ENCODE measurements around the gene EFTUD2. TPM values are rescaled to one million over a fixed set of nuclear protein-coding genes. Genes with fewer than 3 reads are reported as not detected.

The EFTUD2 gene
- total RNA-seq, 1 donor from 2014 or later: 192 TPM

- Mint-ChIP-seq H3K9me3 (no peaks in the 10 kb centered on the region), H3K27me3 (no peaks in the 10 kb centered on the region), H3K27ac (no peak overlapping the region), H3K4me3 (no peak overlapping the region), H3K4me1 (no peaks in the 10 kb centered on the region), H3K36me3 (ENCODE audit: low read depth) (no peaks in the 10 kb centered on the region)
- intact Hi-C loops (cut with micrococcal nuclease): no loop called here
- CTCF ChIA-PET: no interaction called here
- DNase-seq (no peak), ATAC-seq (ENCODE audit: low read depth) (no peak)
- no peak for TF ChIP-seq CTCF (IDR thresholded peaks at IDR 0.05)
- POLR2A ChIA-PET: no interaction called here
Measured at GRCh38 chr17:44933824-44934744, 34.8 kb upstream of the EFTUD2 start.

GRCh38 chr17:44932787-44933097 is 33.5 kb upstream of the EFTUD2 start:
- H3K36me3 Mint-ChIP-seq (ENCODE audit: low read depth): no peaks in the 10 kb centered on the region
- DNase-seq (no peak), ATAC-seq (ENCODE audit: low read depth) (no peak)
- no peak overlapping the region for H3K27ac Mint-ChIP-seq
- H3K9me3 Mint-ChIP-seq: no peaks in the 10 kb centered on the region
- TF ChIP-seq CTCF (IDR thresholded peaks at IDR 0.05): no peak
- ChIA-PET POLR2A (no interaction called here), CTCF (no interaction called here)
- H3K4me3 Mint-ChIP-seq: no peak overlapping the region
- intact Hi-C loops (cut with micrococcal nuclease): no loop called here
- no peaks in the 10 kb centered on the region for H3K4me1 Mint-ChIP-seq
- no peaks in the 10 kb centered on the region for H3K27me3 Mint-ChIP-seq

GRCh38 chr17:44932096-44932786 is 33.0 kb upstream of the EFTUD2 start:
- POLR2A ChIA-PET: no interaction called here
- Mint-ChIP-seq H3K4me3 (no peak overlapping the region), H3K36me3 (ENCODE audit: low read depth) (no peaks in the 10 kb centered on the region), H3K27me3 (no peaks in the 10 kb centered on the region), H3K4me1 (no peaks in the 10 kb centered on the region), H3K27ac (no peak overlapping the region), H3K9me3 (no peaks in the 10 kb centered on the region)
- CTCF ChIA-PET: no interaction called here
- ATAC-seq (ENCODE audit: low read depth): no peak
- intact Hi-C loops (cut with micrococcal nuclease): no loop called here
- no peak for DNase-seq
- no peak for TF ChIP-seq CTCF (IDR thresholded peaks at IDR 0.05)

GRCh38 chr17:44931376-44931775 is 32.1 kb upstream of the EFTUD2 start:
- TF ChIP-seq CTCF (IDR thresholded peaks at IDR 0.05): no peak
- ChIA-PET POLR2A (interaction anchor here (0.6 kb wide), 1 partner anchor 35 kb away, joined by 5 read pairs; no protein-coding TSS in a partner anchor), CTCF (no interaction called here)
- intact Hi-C loops (cut with micrococcal nuclease): no loop called here
- H3K9me3 Mint-ChIP-seq: no peaks in the 10 kb centered on the region
- ATAC-seq (ENCODE audit: low read depth) (no peak), DNase-seq (no peak)
- H3K36me3 Mint-ChIP-seq (ENCODE audit: low read depth): no peaks in the 10 kb centered on the region
- no peaks in the 10 kb centered on the region for H3K4me1 Mint-ChIP-seq
- no peak overlapping the region for H3K27ac Mint-ChIP-seq
- no peak overlapping the region for H3K4me3 Mint-ChIP-seq
- no peaks in the 10 kb centered on the region for H3K27me3 Mint-ChIP-seq

GRCh38 chr17:44930667-44931066 is 31.4 kb upstream of the EFTUD2 start:
- no peaks in the 10 kb centered on the region for H3K36me3 Mint-ChIP-seq (ENCODE audit: low read depth)
- no peak overlapping the region for H3K4me3 Mint-ChIP-seq
- ChIA-PET POLR2A (interaction anchor here (0.6 kb wide), 2 partner anchors 36 to 1868 kb away, joined by 3 to 5 read pairs; no protein-coding TSS in a partner anchor), CTCF (no interaction called here)
- H3K27ac Mint-ChIP-seq: no peak overlapping the region
- no peaks in the 10 kb centered on the region for H3K9me3 Mint-ChIP-seq
- intact Hi-C loops (cut with micrococcal nuclease): no loop called here
- DNase-seq (no peak), ATAC-seq (ENCODE audit: low read depth) (no peak)
- no peaks in the 10 kb centered on the region for H3K4me1 Mint-ChIP-seq
- no peaks in the 10 kb centered on the region for H3K27me3 Mint-ChIP-seq
- no peak for TF ChIP-seq CTCF (IDR thresholded peaks at IDR 0.05)
